DND-41 (cell line): ENCODE measurements around the gene OGT.

Experiments used
- EZH2 ChIP-seq: IDR thresholded peaks from 3 replicates; pipeline ENCODE4 v1.6.1; 2012; ENCODE audit warnings: borderline replicate concordance, low read depth, mild to moderate bottlenecking, moderate library complexity, low read length, inconsistent platforms; ENCODE audit not compliant: severe bottlenecking
- TF ChIP-seq, protein P1 (sequence below): IDR thresholded peaks from 2 replicates; pipeline ENCODE4 v1.5.1; 2012; ENCODE audit warnings: borderline replicate concordance, low read length, moderate library complexity, mild to moderate bottlenecking; ENCODE audit not compliant: poor library complexity, severe bottlenecking; ENCODE audit errors: extremely low read depth

GRCh38 chrX:71534773-71535544 is 2.1 kb downstream of the OGT start:
- TF ChIP-seq, protein P1, sequence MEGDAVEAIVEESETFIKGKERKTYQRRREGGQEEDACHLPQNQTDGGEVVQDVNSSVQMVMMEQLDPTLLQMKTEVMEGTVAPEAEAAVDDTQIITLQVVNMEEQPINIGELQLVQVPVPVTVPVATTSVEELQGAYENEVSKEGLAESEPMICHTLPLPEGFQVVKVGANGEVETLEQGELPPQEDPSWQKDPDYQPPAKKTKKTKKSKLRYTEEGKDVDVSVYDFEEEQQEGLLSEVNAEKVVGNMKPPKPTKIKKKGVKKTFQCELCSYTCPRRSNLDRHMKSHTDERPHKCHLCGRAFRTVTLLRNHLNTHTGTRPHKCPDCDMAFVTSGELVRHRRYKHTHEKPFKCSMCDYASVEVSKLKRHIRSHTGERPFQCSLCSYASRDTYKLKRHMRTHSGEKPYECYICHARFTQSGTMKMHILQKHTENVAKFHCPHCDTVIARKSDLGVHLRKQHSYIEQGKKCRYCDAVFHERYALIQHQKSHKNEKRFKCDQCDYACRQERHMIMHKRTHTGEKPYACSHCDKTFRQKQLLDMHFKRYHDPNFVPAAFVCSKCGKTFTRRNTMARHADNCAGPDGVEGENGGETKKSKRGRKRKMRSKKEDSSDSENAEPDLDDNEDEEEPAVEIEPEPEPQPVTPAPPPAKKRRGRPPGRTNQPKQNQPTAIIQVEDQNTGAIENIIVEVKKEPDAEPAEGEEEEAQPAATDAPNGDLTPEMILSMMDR = no peak
- TF ChIP-seq EZH2 = no peak
